Stomach (tissue), 4 donors: ENCODE results near the gene TYROBP.

ENCODE experiments used
- CTCF ChIP-seq, 7 experiments: fragments of 450-650 bp in 4 of 7; fragments of 200-600 bp in 3 of 7; sonication (generic) in 3 of 7; IDR thresholded peaks; one replicate each; pipeline ENCODE4 v1.5.1; 2016 to 2019; ENCODE audit warnings: antibody characterized with exemption in 7 of 7, control low read depth in 2 of 7, mild to moderate bottlenecking in 1 of 7
- EP300 ChIP-seq: sonication (generic); formaldehyde crosslinking; IDR thresholded peaks from one replicate; pipeline ENCODE4 v1.6.1; 2017; ENCODE audit warnings: antibody characterized with exemption
- POLR2A ChIP-seq, 4 donors: fragments of 450-650 bp; IDR thresholded peaks; one replicate each; pipeline ENCODE4 v1.6.1; 2016; ENCODE audit warnings: antibody characterized with exemption in 4 of 4, control low read depth in 2 of 4, mild to moderate bottlenecking in 1 of 4, moderate library complexity in 1 of 4
- POLR2AphosphoS5 ChIP-seq, 3 donors: sonication (generic); formaldehyde crosslinking; IDR thresholded peaks; one replicate each; pipeline ENCODE4 v1.6.1; 2016; ENCODE audit warnings: antibody characterized with exemption in 3 of 3

- TF ChIP-seq CTCF (IDR thresholded peaks at IDR 0.05) (no peak), POLR2AphosphoS5 (IDR thresholded peaks at IDR 0.05) (no peak), POLR2A (IDR thresholded peaks at IDR 0.05) (no peak), EP300 (no peak)
These were observed 39.8 kb downstream of the TYROBP start, which contains the start of gene APLP1 for GRCh38 chr19:35868172-35868822.
